Measurements from ENCODE around the gene MRPL24. TPM values are rescaled to one million over a fixed set of nuclear protein-coding genes. Genes with fewer than 3 reads are reported as not detected.

MRPL24 gene
- total RNA-seq, 1 donor from 2014 or later, result 46.5 TPM

DNA sequence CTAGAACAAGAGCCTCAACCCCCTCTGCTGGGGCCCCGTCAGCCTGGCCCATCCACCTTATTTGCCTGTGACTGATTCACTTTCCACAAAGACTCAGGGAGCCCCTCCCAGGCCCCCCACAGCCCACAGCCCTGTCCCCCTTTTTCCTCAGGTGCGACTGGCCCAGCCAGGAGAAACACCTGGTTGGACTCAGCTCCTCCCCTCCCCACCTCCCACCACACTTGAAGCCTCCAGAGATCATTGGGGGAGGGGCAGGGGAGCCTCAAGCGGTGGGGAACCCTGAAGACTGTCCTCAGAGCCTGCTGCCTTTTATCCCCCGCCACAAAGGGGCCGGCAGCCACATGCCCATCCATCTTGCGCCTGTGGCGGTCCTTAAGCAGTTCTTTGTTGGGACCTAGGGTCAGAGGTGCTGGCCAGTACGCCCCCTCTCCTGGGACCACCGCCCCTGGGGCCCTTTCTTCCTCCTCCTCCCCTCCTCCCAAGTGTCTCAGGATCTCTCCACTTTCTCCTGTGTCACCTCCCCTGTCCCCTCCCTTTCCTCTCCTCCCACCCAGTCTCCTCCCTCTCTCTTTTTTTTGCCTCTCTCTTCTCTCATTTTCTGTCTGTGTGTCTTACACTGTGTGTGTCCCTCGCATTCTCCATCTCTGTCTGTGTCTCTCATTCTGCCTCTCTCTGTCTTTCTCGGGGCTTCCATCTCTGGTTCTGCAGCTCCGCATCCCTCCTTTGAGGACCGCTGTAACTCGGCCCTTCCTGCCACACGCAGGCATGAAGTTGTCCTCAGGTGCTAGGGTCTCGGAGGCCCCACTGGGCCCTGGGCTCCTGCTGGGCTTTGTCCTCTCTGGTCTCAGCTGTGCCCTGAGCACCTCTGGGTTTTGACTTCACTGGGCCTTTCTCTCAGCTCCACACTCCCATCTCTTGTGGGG lies 47.7 kb downstream of the MRPL24 start:
- Mint-ChIP-seq H3K36me3 (ENCODE audit: low read depth, unreplicated experiment) (peaks cover 3% of the 10 kb centered on the region), H3K4me3 (ENCODE audit: unreplicated experiment) (peak overlapping the region; percentile 4), H3K27ac (ENCODE audit: unreplicated experiment) (peak overlapping the region; percentile 16), H3K9me3 (ENCODE audit: unreplicated experiment) (no peaks in the 10 kb centered on the region), H3K4me1 (ENCODE audit: low read depth, unreplicated experiment) (peaks cover 50% of the 10 kb centered on the region), H3K27me3 (ENCODE audit: low read depth, unreplicated experiment) (no peaks in the 10 kb centered on the region)
- TF ChIP-seq EZH2 (IDR thresholded peaks at IDR 0.05; ENCODE audit: insufficient read depth, low read length) (no peak), CTCF (IDR thresholded peaks at IDR 0.05; ENCODE audit: insufficient read depth, low read depth, low read length) (no peak)
- DNase-seq (ENCODE audit: low read depth) (no peak), FAIRE-seq (no peak)
- Histone ChIP-seq H3K79me2 (ENCODE audit: insufficient read depth, low read length) (no peaks in the 10 kb centered on the region), H3K9me3 (ENCODE audit: insufficient read depth, low read depth, low read length) (no peaks in the 10 kb centered on the region), H3K4me2 (ENCODE audit: low read length) (no peak overlapping the region), H3K4me3 (ENCODE audit: insufficient read depth, low read depth, low read length) (no peak overlapping the region), H3K27ac (ENCODE audit: low read depth, low read length) (no peak overlapping the region), H3K27me3 (ENCODE audit: insufficient read depth, low read length) (peaks cover 2% of the 10 kb centered on the region), H4K20me1 (ENCODE audit: insufficient read depth, low read length) (no peaks in the 10 kb centered on the region), H3K9ac (ENCODE audit: low read length) (no peak overlapping the region), H2AFZ (ENCODE audit: low read depth, low read length) (no peak overlapping the region), H3K36me3 (ENCODE audit: insufficient read depth, low read length) (no peaks in the 10 kb centered on the region), H3K4me1 (ENCODE audit: insufficient read depth, low read length) (peaks cover 29% of the 10 kb centered on the region)

- Histone ChIP-seq H3K27me3 (ENCODE audit: insufficient read depth, low read length) (peaks cover 2% of the 10 kb centered on the region), H3K4me1 (ENCODE audit: insufficient read depth, low read length) (peaks cover 29% of the 10 kb centered on the region), H3K36me3 (ENCODE audit: insufficient read depth, low read length) (no peaks in the 10 kb centered on the region), H3K27ac (ENCODE audit: low read depth, low read length) (no peak overlapping the region), H3K9me3 (ENCODE audit: insufficient read depth, low read depth, low read length) (no peaks in the 10 kb centered on the region), H3K9ac (ENCODE audit: low read length) (no peak overlapping the region), H2AFZ (ENCODE audit: low read depth, low read length) (no peak overlapping the region), H3K4me3 (ENCODE audit: insufficient read depth, low read depth, low read length) (no peak overlapping the region), H4K20me1 (ENCODE audit: insufficient read depth, low read length) (no peaks in the 10 kb centered on the region), H3K79me2 (ENCODE audit: insufficient read depth, low read length) (no peaks in the 10 kb centered on the region), H3K4me2 (ENCODE audit: low read length) (peak overlapping the region; percentile 55)
- FAIRE-seq, result no peak
- Mint-ChIP-seq H3K27ac (ENCODE audit: unreplicated experiment) (peak overlapping the region; percentile 79), H3K27me3 (ENCODE audit: low read depth, unreplicated experiment) (no peaks in the 10 kb centered on the region), H3K4me3 (ENCODE audit: unreplicated experiment) (peak overlapping the region; percentile 45), H3K4me1 (ENCODE audit: low read depth, unreplicated experiment) (peaks cover 48% of the 10 kb centered on the region), H3K36me3 (ENCODE audit: low read depth, unreplicated experiment) (no peaks in the 10 kb centered on the region), H3K9me3 (ENCODE audit: unreplicated experiment) (no peaks in the 10 kb centered on the region)
- TF ChIP-seq CTCF (IDR thresholded peaks at IDR 0.05; ENCODE audit: insufficient read depth, low read depth, low read length) (no peak), EZH2 (IDR thresholded peaks at IDR 0.05; ENCODE audit: insufficient read depth, low read length) (no peak)
- DNase-seq (ENCODE audit: low read depth), result no peak
Observed at GRCh38 chr1:156692441-156692924, 48.4 kb downstream of the MRPL24 start.
